IMR-90 (cell line): ENCODE results near the gene KCNE5. TPM values are rescaled to one million over a fixed set of nuclear protein-coding genes. Genes with fewer than 3 reads are reported as not detected.

ENCODE experiments used
- ATAC-seq: fragments of 200-7000 bp; cut with Tn5 transposase; 2 replicates; pipeline ENCODE4 v1.9.1; 2020; ENCODE audit warnings: low read depth, mild to moderate bottlenecking, moderate library complexity
- BruUV-seq: library from RNA; stranded (reverse); fragments of 400-500 nt; replicated peaks from 2 replicates; lab custom pipeline; 2021; lab: Mats Ljungman, UMichigan
- CTCF ChIA-PET: fragments of 300-600 bp; formaldehyde crosslinking; extraction: SDS; loops from one replicate; lab custom pipeline; 2021; ENCODE audit warnings: antibody characterized with exemption; lab: Yijun Ruan, JAX
- POLR2A ChIA-PET: fragments of 300-600 bp; sonication (Branson Sonifier 250); formaldehyde crosslinking; loops from one replicate; lab custom pipeline; 2022; ENCODE audit warnings: antibody characterized with exemption; ENCODE audit not compliant: unreplicated experiment; lab: Charles Lee
- DNase-seq: peaks from one replicate; pipeline ENCODE4 v3.0.0; 2013
- H2AFZ ChIP-seq: replicated peaks from 2 replicates; pipeline ENCODE3; 2013; ENCODE audit warnings: low read length, mild to moderate bottlenecking; ENCODE audit not compliant: poor library complexity
- H2AK5ac ChIP-seq: 2 replicates; pipeline ENCODE4 v1.6.1; 2013; ENCODE audit warnings: low read depth, low read length, inconsistent platforms
- H2AK9ac ChIP-seq: replicated peaks from 2 replicates; pipeline ENCODE3; 2013; ENCODE audit warnings: mild to moderate bottlenecking, low read depth, low read length, moderate library complexity; ENCODE audit not compliant: poor library complexity
- H2BK120ac ChIP-seq: 2 replicates; pipeline ENCODE4 v1.6.1; 2013; ENCODE audit warnings: low read depth, low read length, inconsistent platforms
- H2BK15ac ChIP-seq: 3 replicates; pipeline ENCODE4 v1.6.1; 2013; ENCODE audit warnings: low read depth, low read length, inconsistent platforms
- H2BK20ac ChIP-seq: 2 replicates; pipeline ENCODE4 v1.6.1; 2013; ENCODE audit warnings: low read depth, mild to moderate bottlenecking, inconsistent platforms, low read length, moderate library complexity
- H2BK5ac ChIP-seq: 2 replicates; pipeline ENCODE4 v1.6.1; 2013; ENCODE audit warnings: mild to moderate bottlenecking, low read depth, low read length, inconsistent platforms; ENCODE audit not compliant: poor library complexity, severe bottlenecking
- H3K14ac ChIP-seq: replicated peaks from 2 replicates; pipeline ENCODE4 v1.6.1; 2013; ENCODE audit warnings: low read depth, low read length, inconsistent platforms
- H3K18ac ChIP-seq: 2 replicates; pipeline ENCODE4 v1.6.1; 2013; ENCODE audit warnings: low read depth, low read length, control low read depth
- H3K23ac ChIP-seq: 2 replicates; pipeline ENCODE4 v1.6.1; 2013; ENCODE audit warnings: low read depth, low read length, inconsistent platforms
- H3K27ac ChIP-seq: 2 replicates; pipeline ENCODE4 v1.5.1; 2013; ENCODE audit warnings: mild to moderate bottlenecking, control low read depth, low read length; ENCODE audit not compliant: insufficient read depth
- H3K27me3 ChIP-seq: 2 replicates; pipeline ENCODE4 v1.6.1; 2013; ENCODE audit warnings: low read length; ENCODE audit not compliant: control insufficient read depth, insufficient read depth
- H3K36me3 ChIP-seq: 2 replicates; pipeline ENCODE4 v1.6.1; 2013; ENCODE audit warnings: low read length, mixed read lengths; ENCODE audit not compliant: control insufficient read depth, insufficient read depth
- H3K4ac ChIP-seq: 2 replicates; pipeline ENCODE4 v1.6.1; 2013; ENCODE audit warnings: low read depth, low read length, inconsistent platforms
- H3K4me1 ChIP-seq: 2 replicates; pipeline ENCODE4 v1.6.1; 2013; ENCODE audit warnings: low read length, mixed read lengths; ENCODE audit not compliant: control insufficient read depth, insufficient read depth
- H3K4me2 ChIP-seq: 2 replicates; pipeline ENCODE4 v1.6.1; 2013; ENCODE audit warnings: low read depth, mild to moderate bottlenecking, control low read depth, low read length, moderate library complexity
- H3K4me3 ChIP-seq: 2 replicates; pipeline ENCODE4 v1.5.1; 2013; ENCODE audit warnings: low read depth, mild to moderate bottlenecking, control low read depth, low read length, moderate library complexity; ENCODE audit not compliant: insufficient read depth
- H3K56ac ChIP-seq: 2 replicates; pipeline ENCODE4 v1.6.1; 2013; ENCODE audit warnings: low read length, inconsistent platforms; ENCODE audit not compliant: insufficient read depth; ENCODE audit errors: extremely low read depth
- H3K79me1 ChIP-seq, 2 experiments: 2 replicates each; pipeline ENCODE4 v1.6.1; 2013; ENCODE audit warnings: low read length in 2 of 2, inconsistent platforms in 1 of 2, low read depth in 1 of 2
- H3K9ac ChIP-seq: 2 replicates; pipeline ENCODE4 v1.6.1; 2013; ENCODE audit warnings: low read depth, low read length, control low read depth
- H3K9me1 ChIP-seq: 2 replicates; pipeline ENCODE4 v1.6.1; 2013; ENCODE audit warnings: low read length, inconsistent platforms; ENCODE audit not compliant: insufficient read depth
- H3K9me3 ChIP-seq: 2 replicates; pipeline ENCODE4 v1.6.1; 2013; ENCODE audit warnings: low read length; ENCODE audit not compliant: control insufficient read depth, insufficient read depth
- H4K20me1 ChIP-seq: 2 replicates; pipeline ENCODE4 v1.6.1; 2013; ENCODE audit warnings: low read length, inconsistent platforms; ENCODE audit not compliant: insufficient read depth
- H4K5ac ChIP-seq: 2 replicates; pipeline ENCODE4 v1.6.1; 2013; ENCODE audit warnings: mild to moderate bottlenecking, low read depth, low read length, control low read depth
- H4K8ac ChIP-seq, 2 experiments: 2 replicates each; pipeline ENCODE4 v1.6.1; 2013; ENCODE audit warnings: low read depth in 2 of 2, low read length in 2 of 2, control low read depth in 1 of 2, inconsistent platforms in 1 of 2
- H4K91ac ChIP-seq: 2 replicates; pipeline ENCODE4 v1.6.1; 2013; ENCODE audit warnings: low read depth, low read length, inconsistent platforms; ENCODE audit not compliant: insufficient read depth
- POLR2A ChIP-seq: IDR thresholded peaks from 2 replicates; pipeline ENCODE4 v1.6.1; 2012; ENCODE audit warnings: mild to moderate bottlenecking, low read depth, low read length
- SMC3 ChIP-seq: fragments of 150-350 bp; IDR thresholded peaks from 2 replicates; pipeline ENCODE4 v1.6.1; 2016; ENCODE audit warnings: low read depth, mild to moderate bottlenecking, antibody characterized with exemption, low read length, moderate library complexity
- WGBS, 2 experiments: methylation state at CpG; one replicate each; pipeline versions ENCODE4 v1.1.5 to v1.1.7; 2013; ENCODE audit warnings: missing lambda C conversion rate in 2 of 2; ENCODE audit not compliant: insufficient read length in 1 of 2; ENCODE audit errors: extremely low coverage in 2 of 2; 5-methylcytosine and 5-hydroxymethylcytosine counted together
- dilution Hi-C: fragments of 300-500 bp; cut with HindIII; formaldehyde crosslinking; loops from one replicate; pipeline ENCODE4 v1.14.3; 2018; ENCODE audit warnings: low sequenced_read_pairs; ENCODE audit not compliant: unreplicated experiment
- in situ Hi-C: fragments of 300-500 bp; cut with MboI; formaldehyde crosslinking; loops from 3 replicates; pipeline ENCODE4 v1.14.3; 2019; ENCODE audit warnings: low sequenced_read_pairs, inconsistent platforms, mixed read lengths
- intact Hi-C: fragments of 100-400 bp; cut with micrococcal nuclease; formaldehyde crosslinking; loops from 2 replicates; pipeline ENCODE4 v1.10.0; 2022
- polyA plus RNA-seq, 3 experiments: library from polyadenylated mRNA; depleted of rRNA; stranded (reverse); fragments of >200 nt; gene quantifications; 2 replicates each; pipeline ENCODE4 v1.2.3, GENCODE V29; 2012; ENCODE audit warnings: low replicate concordance in 1 of 3
- total RNA-seq: library from RNA; depleted of rRNA; stranded (reverse); fragments of >200 nt; gene quantifications from 2 replicates; pipeline ENCODE4 v1.2.3, GENCODE V29; 2012
- TF ChIP-seq, protein P1 (sequence below): conservative IDR thresholded peaks from 2 replicates; pipeline ENCODE4 v1.5.1; 2012; ENCODE audit warnings: mild to moderate bottlenecking, low read depth, low read length, improper control_type of control experiment

The KCNE5 gene
- total and polyA plus RNA-seq, 2 of the 4 experiments (the other 2 are of a cell fraction): 0.15 to 0.18 TPM

DNA sequence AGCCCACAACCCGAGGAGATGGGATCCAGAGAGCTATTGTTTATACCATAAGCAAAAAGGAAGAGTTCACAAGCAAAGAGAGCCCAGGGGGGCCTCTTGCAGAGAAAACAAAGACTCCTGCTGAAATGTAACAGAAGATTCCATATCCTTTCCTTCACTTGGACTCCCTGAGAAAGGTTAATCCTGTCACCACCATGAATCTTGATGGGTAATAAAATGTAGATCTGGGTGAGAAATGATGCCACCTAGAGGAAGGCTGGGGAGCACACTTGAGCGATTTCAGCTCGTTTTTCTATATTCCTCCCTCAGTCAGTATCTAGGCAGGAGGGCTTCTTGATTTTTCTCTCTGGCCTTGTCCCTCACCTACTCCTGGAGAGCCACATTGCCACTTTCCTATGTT is 10.2 kb upstream of the KCNE5 start:
- H3K23ac ChIP-seq: no peak overlapping the region
- no peaks in the 10 kb centered on the region for H3K9me1 ChIP-seq
- peak; percentile 5 for DNase-seq
- CTCF ChIA-PET: interaction anchor here (1.0 to 1.7 kb wide), 2 partner anchors 150 to 256 kb away, joined by 3 to 4 read pairs; no protein-coding TSS in a partner anchor
- H2BK120ac ChIP-seq: no peak overlapping the region
- H3K9me3 ChIP-seq: no peaks in the 10 kb centered on the region
- no peak overlapping the region for H3K18ac ChIP-seq
- H3K4me3 ChIP-seq: no peak overlapping the region
- H4K91ac ChIP-seq: no peak overlapping the region
- H3K27me3 ChIP-seq: no peaks in the 10 kb centered on the region; the same call in 1 of the 2 replicates
- 0 out of 2 replicates have a peak, but pooled peaks have one; percentile 14 for ATAC-seq
- H2BK15ac ChIP-seq: no peak overlapping the region
- H2AK5ac ChIP-seq: no peak overlapping the region
- no peak overlapping the region for H3K9ac ChIP-seq
- dilution Hi-C loops: no loop called here
- H3K4me1 ChIP-seq: no peaks in the 10 kb centered on the region
- no peak overlapping the region for H2BK20ac ChIP-seq
- H2AFZ ChIP-seq: no peak overlapping the region
- no TSS peak for BruUV-seq
- no CpG with 5 or more reads among the region's 3 CpGs for WGBS, 2 experiments
- no peak overlapping the region for H3K4me2 ChIP-seq
- H3K56ac ChIP-seq: no peak overlapping the region
- no peak overlapping the region for H4K8ac ChIP-seq
- H3K4ac ChIP-seq: no peak overlapping the region
- TF ChIP-seq, protein P1, sequence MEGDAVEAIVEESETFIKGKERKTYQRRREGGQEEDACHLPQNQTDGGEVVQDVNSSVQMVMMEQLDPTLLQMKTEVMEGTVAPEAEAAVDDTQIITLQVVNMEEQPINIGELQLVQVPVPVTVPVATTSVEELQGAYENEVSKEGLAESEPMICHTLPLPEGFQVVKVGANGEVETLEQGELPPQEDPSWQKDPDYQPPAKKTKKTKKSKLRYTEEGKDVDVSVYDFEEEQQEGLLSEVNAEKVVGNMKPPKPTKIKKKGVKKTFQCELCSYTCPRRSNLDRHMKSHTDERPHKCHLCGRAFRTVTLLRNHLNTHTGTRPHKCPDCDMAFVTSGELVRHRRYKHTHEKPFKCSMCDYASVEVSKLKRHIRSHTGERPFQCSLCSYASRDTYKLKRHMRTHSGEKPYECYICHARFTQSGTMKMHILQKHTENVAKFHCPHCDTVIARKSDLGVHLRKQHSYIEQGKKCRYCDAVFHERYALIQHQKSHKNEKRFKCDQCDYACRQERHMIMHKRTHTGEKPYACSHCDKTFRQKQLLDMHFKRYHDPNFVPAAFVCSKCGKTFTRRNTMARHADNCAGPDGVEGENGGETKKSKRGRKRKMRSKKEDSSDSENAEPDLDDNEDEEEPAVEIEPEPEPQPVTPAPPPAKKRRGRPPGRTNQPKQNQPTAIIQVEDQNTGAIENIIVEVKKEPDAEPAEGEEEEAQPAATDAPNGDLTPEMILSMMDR: peak; percentile 41
- TF ChIP-seq SMC3 (0 out of 2 replicates have a peak, but pooled peaks have one; percentile 8), POLR2A (no peak)
- no peaks in the 10 kb centered on the region for H4K20me1 ChIP-seq
- intact Hi-C loops: no loop called here
- H2BK5ac ChIP-seq: no peak overlapping the region
- no peaks in the 10 kb centered on the region for H3K36me3 ChIP-seq
- in situ Hi-C loops: no loop called here
- H4K5ac ChIP-seq: no peak overlapping the region
- no peak overlapping the region for H3K27ac ChIP-seq
- no peak overlapping the region for H3K14ac ChIP-seq
- H3K79me1 ChIP-seq: no peaks in the 10 kb centered on the region
- POLR2A ChIA-PET: no interaction called here
- H2AK9ac ChIP-seq: no peak overlapping the region
